Upper lobe of left lung (tissue), 4 donors: ENCODE results near the gene USP27X.

Experiments
- CTCF ChIP-seq, 6 experiments: fragments of 450-650 bp in 4 of 6; fragments of 200-600 bp in 2 of 6; sonication (generic) in 2 of 6; IDR thresholded peaks; one replicate each; pipeline ENCODE4 v1.5.1; 2016 to 2019; ENCODE audit warnings: antibody characterized with exemption in 6 of 6
- EP300 ChIP-seq, 4 donors: sonication (generic); formaldehyde crosslinking; IDR thresholded peaks; one replicate each; pipeline ENCODE4 v1.5.1; 2017; ENCODE audit warnings: antibody characterized with exemption in 4 of 4, control low read depth in 2 of 4
- POLR2A ChIP-seq, 4 donors: fragments of 450-650 bp; IDR thresholded peaks; one replicate each; pipeline ENCODE4 v1.5.1; 2016 to 2017; ENCODE audit warnings: antibody characterized with exemption in 4 of 4, mild to moderate bottlenecking in 2 of 4
- POLR2AphosphoS5 ChIP-seq, 2 donors: sonication (generic); formaldehyde crosslinking; IDR thresholded peaks; one replicate each; pipeline ENCODE4 v1.5.1; 2017; ENCODE audit warnings: antibody characterized with exemption in 2 of 2

- TF ChIP-seq CTCF (IDR thresholded peaks at IDR 0.05) = no peak
- TF ChIP-seq POLR2A (IDR thresholded peaks at IDR 0.05) = no peak
- TF ChIP-seq POLR2AphosphoS5 (IDR thresholded peaks at IDR 0.05) = no peak
- TF ChIP-seq EP300 (IDR thresholded peaks at IDR 0.05) = no peak
Observed at GRCh38 chrX:49860867-49861535, 18.3 kb upstream of the USP27X start.
